Osteocyte (in vitro differentiated cells): ENCODE results near the gene ZNF263. TPM values are rescaled to one million over a fixed set of nuclear protein-coding genes. Genes with fewer than 3 reads are reported as not detected.

Experiments
- DNase-seq: peaks from one replicate; pipeline ENCODE4 v3.0.0; 2021; ENCODE audit warnings: mixed read lengths; ENCODE audit not compliant: unreplicated experiment; ENCODE audit errors: extremely low spot score
- H3K27ac Mint-ChIP-seq: one replicate; pipeline ENCODE4 v1.8.0; 2021; ENCODE audit warnings: mild to moderate bottlenecking, mixed read lengths; ENCODE audit not compliant: unreplicated experiment
- H3K27me3 Mint-ChIP-seq: one replicate; pipeline ENCODE4 v1.8.0; 2021; ENCODE audit warnings: mixed read lengths; ENCODE audit not compliant: unreplicated experiment
- H3K36me3 Mint-ChIP-seq: one replicate; pipeline ENCODE4 v1.8.0; 2021; ENCODE audit warnings: mixed read lengths; ENCODE audit not compliant: unreplicated experiment
- H3K4me1 Mint-ChIP-seq: one replicate; pipeline ENCODE4 v1.8.0; 2021; ENCODE audit warnings: mixed read lengths; ENCODE audit not compliant: unreplicated experiment
- H3K4me3 Mint-ChIP-seq: one replicate; pipeline ENCODE4 v1.8.0; 2021; ENCODE audit warnings: mild to moderate bottlenecking, moderate library complexity, mixed read lengths; ENCODE audit not compliant: unreplicated experiment
- H3K9me3 Mint-ChIP-seq: one replicate; pipeline ENCODE4 v1.8.0; 2021; ENCODE audit warnings: mixed read lengths; ENCODE audit not compliant: unreplicated experiment
- CTCF ChIP-seq: fragments of 200-600 bp; sonication (generic); IDR thresholded peaks from 2 replicates; pipeline ENCODE4 v1.5.0; 2021; ENCODE audit warnings: antibody characterized with exemption, mild to moderate bottlenecking, moderate library complexity
- long read RNA-seq: library from polyadenylated mRNA; unstranded; transcript quantifications from one replicate; pipeline ENCODE4 v2.0.0, GENCODE V29; 2021
- total RNA-seq: library from RNA; stranded (reverse); gene quantifications from 2 replicates; pipeline ENCODE4 v1.2.1, GENCODE V29; 2021

Gene ZNF263
- total RNA-seq: 30.4 and 33.2 TPM in 2 replicates
- long read RNA-seq, partial matches to known transcripts: 8 of 16 reads
- long read RNA-seq, other reads (novel, unspliced or antisense): 5 of 16 reads

GRCh38 chr16:3282730-3283542 is at the start of gene ZNF263:
ZNF263 (plus strand) TSS chr16:3283491; CDS start chr16:3283819, 328 bp downstream.
- Mint-ChIP-seq H3K9me3 (peaks cover 16% of the 10 kb centered on the region), H3K4me1 (peaks cover 21% of the 10 kb centered on the region), H3K36me3 (peaks cover 27% of the 10 kb centered on the region), H3K4me3 (peak within 1 kb of the TSS; percentile 94), H3K27ac (peak within 1 kb of the TSS; percentile 100), H3K27me3 (peaks cover 3% of the 10 kb centered on the region)
- TF ChIP-seq CTCF: no peak
- peak; percentile 98 for DNase-seq

- peaks cover 13% of the 10 kb centered on the region for H3K4me1 Mint-ChIP-seq
- peaks cover 32% of the 10 kb centered on the region for H3K36me3 Mint-ChIP-seq
- no peak for DNase-seq
Observed at GRCh38 chr16:3234543-3234856, 48.8 kb upstream of the ZNF263 start.

GRCh38 chr16:3234857-3235561 is 48.3 kb upstream of the ZNF263 start, which contains the start of gene ZNF200:
ZNF200 (minus strand) TSS chr16:3235158; CDS start chr16:3233755, 1,403 bp downstream.
- Mint-ChIP-seq H3K36me3 (peaks cover 30% of the 10 kb centered on the region), H3K27me3 (peaks cover 2% of the 10 kb centered on the region), H3K9me3 (peaks cover 25% of the 10 kb centered on the region), H3K27ac (peak within 1 kb of the TSS; percentile 99), H3K4me3 (peak within 1 kb of the TSS; percentile 94), H3K4me1 (peaks cover 13% of the 10 kb centered on the region)
- TF ChIP-seq CTCF: no peak
- DNase-seq: peak; percentile 96

More at GRCh38 chr16:3234543-3234856, 48.8 kb upstream of the ZNF263 start:
- Mint-ChIP-seq H3K27me3 (no peaks in the 10 kb centered on the region), H3K4me3 (peak overlapping the region; percentile 94), H3K27ac (peak overlapping the region; percentile 99), H3K9me3 (peaks cover 26% of the 10 kb centered on the region)
- no peak for TF ChIP-seq CTCF

GRCh38 chr16:3235856-3236669 is 47.2 kb upstream of the ZNF263 start:
- Mint-ChIP-seq H3K9me3 (peaks cover 16% of the 10 kb centered on the region), H3K4me3 (peak overlapping the region; percentile 63), H3K27me3 (peaks cover 6% of the 10 kb centered on the region), H3K4me1 (peaks cover 13% of the 10 kb centered on the region), H3K27ac (peak overlapping the region; percentile 19), H3K36me3 (peaks cover 20% of the 10 kb centered on the region)
- TF ChIP-seq CTCF: no peak
- no peak for DNase-seq
